Measurements from ENCODE around the gene ITGBL1.

DNA sequence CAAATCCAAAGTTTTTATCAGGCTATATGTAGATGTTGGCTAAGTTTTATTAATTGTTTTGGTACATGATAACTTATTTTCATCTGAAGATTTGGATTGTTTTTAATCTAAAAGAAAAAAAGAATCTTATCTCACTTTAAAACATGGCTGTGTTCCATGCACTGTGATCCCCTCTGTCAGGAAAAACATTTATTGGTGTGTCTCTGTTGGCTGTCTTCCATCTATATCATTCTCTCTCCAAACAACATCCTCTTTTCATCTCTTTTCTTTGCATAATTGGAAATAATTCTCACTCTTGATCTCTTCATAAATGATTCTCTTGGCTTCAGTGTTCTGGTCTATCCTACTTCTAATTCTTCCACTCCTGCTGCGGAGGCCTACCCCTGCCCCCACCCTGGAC lies 40.4 kb upstream of the ITGBL1 start:
- TF ChIP-seq, protein P1, sequence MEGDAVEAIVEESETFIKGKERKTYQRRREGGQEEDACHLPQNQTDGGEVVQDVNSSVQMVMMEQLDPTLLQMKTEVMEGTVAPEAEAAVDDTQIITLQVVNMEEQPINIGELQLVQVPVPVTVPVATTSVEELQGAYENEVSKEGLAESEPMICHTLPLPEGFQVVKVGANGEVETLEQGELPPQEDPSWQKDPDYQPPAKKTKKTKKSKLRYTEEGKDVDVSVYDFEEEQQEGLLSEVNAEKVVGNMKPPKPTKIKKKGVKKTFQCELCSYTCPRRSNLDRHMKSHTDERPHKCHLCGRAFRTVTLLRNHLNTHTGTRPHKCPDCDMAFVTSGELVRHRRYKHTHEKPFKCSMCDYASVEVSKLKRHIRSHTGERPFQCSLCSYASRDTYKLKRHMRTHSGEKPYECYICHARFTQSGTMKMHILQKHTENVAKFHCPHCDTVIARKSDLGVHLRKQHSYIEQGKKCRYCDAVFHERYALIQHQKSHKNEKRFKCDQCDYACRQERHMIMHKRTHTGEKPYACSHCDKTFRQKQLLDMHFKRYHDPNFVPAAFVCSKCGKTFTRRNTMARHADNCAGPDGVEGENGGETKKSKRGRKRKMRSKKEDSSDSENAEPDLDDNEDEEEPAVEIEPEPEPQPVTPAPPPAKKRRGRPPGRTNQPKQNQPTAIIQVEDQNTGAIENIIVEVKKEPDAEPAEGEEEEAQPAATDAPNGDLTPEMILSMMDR (IDR thresholded peaks at IDR 0.05): no peak
- TF ChIP-seq EP300 (IDR thresholded peaks at IDR 0.05) (no peak), POLR2A (IDR thresholded peaks at IDR 0.05) (no peak)

Measured in suprapubic skin (tissue), 3 donors.